HL-60 (cell line): ENCODE results near the gene SPATA1.

ENCODE experiments used
- DNase-seq, 2 experiments: peaks; one replicate each; pipeline ENCODE4 v3.0.0-alpha.2; 2010 to 2020; ENCODE audit warnings: low read depth in 1 of 2, low spot score in 1 of 2
- H3K27ac ChIP-seq: fragments of 250-450 bp; sonication (Bioruptor Pico); replicated peaks from 2 replicates; pipeline ENCODE4 v1.5.1; 2020; ENCODE audit warnings: mild to moderate bottlenecking, moderate library complexity
- H3K27me3 ChIP-seq: fragments of 250-450 bp; sonication (Bioruptor Pico); 2 replicates; pipeline ENCODE4 v1.5.1; 2021; ENCODE audit warnings: mild to moderate bottlenecking, moderate library complexity; ENCODE audit not compliant: insufficient read depth, poor library complexity, severe bottlenecking
- H3K4me3 ChIP-seq: replicated peaks from 2 replicates; pipeline ENCODE4 v1.5.1; 2011; ENCODE audit warnings: mild to moderate bottlenecking, control low read depth, low read length; ENCODE audit not compliant: insufficient read depth
- CTCF ChIP-seq: IDR thresholded peaks from one replicate; pipeline ENCODE4 v1.5.1; 2011; ENCODE audit warnings: low read length, control low read depth, inconsistent platforms; ENCODE audit not compliant: insufficient read depth
- GABPA ChIP-seq: IDR thresholded peaks from 2 replicates; pipeline ENCODE4 v1.6.1; 2012; ENCODE audit warnings: low read depth
- POLR2AphosphoS5 ChIP-seq: IDR thresholded peaks from 2 replicates; pipeline ENCODE4 v1.6.1; 2012; ENCODE audit warnings: low read depth
- REST ChIP-seq: IDR thresholded peaks from 2 replicates; pipeline ENCODE4 v1.6.1; 2012; ENCODE audit warnings: low read depth; ENCODE audit not compliant: insufficient replicate concordance
- SPI1 ChIP-seq: IDR thresholded peaks from 2 replicates; pipeline ENCODE4 v1.6.1; 2012; ENCODE audit warnings: low read depth, mild to moderate bottlenecking, borderline replicate concordance

SPATA1 gene

GRCh38 chr1:84539972-84540371 is 33.8 kb downstream of the SPATA1 start:
- no peak overlapping the region for H3K27ac ChIP-seq
- no peak for TF ChIP-seq POLR2AphosphoS5
- no peak for TF ChIP-seq GABPA
- TF ChIP-seq SPI1: no peak
- TF ChIP-seq CTCF: no peak
- no peak for TF ChIP-seq REST
- H3K27me3 ChIP-seq: no peaks in the 10 kb centered on the region
- no peak for DNase-seq
- no peak overlapping the region for H3K4me3 ChIP-seq

GRCh38 chr1:84540759-84541158 is 34.6 kb downstream of the SPATA1 start:
- H3K27me3 ChIP-seq: no peaks in the 10 kb centered on the region
- no peak for DNase-seq
- H3K27ac ChIP-seq: no peak overlapping the region
- H3K4me3 ChIP-seq: no peak overlapping the region
- no peak for TF ChIP-seq GABPA
- TF ChIP-seq CTCF: no peak
- no peak for TF ChIP-seq REST
- no peak for TF ChIP-seq SPI1

GRCh38 chr1:84541679-84542078 is 35.5 kb downstream of the SPATA1 start:
- no peak for DNase-seq
- Histone ChIP-seq H3K27ac (no peak overlapping the region), H3K4me3 (no peak overlapping the region), H3K27me3 (no peaks in the 10 kb centered on the region)
- TF ChIP-seq SPI1: no peak
- TF ChIP-seq CTCF: no peak
- TF ChIP-seq REST: no peak
- TF ChIP-seq POLR2AphosphoS5: no peak
- no peak for TF ChIP-seq GABPA
